OCI-LY1 (cell line): ENCODE data around the gene TLE7.

Experiments used
- H2AFZ ChIP-seq: fragments of 200-600 bp; sonication (generic), shearing (Covaris generic); 2 replicates; pipeline ENCODE4 v1.6.0; 2014; ENCODE audit warnings: antibody characterized with exemption, mild to moderate bottlenecking, low read length
- H3F3A ChIP-seq: fragments of 200-600 bp; sonication (generic), shearing (Covaris generic); 2 replicates; pipeline ENCODE4 v1.6.0; 2014; ENCODE audit warnings: mild to moderate bottlenecking, antibody characterized with exemption, low read length, moderate library complexity; ENCODE audit not compliant: insufficient read depth
- H3K27ac ChIP-seq: fragments of 200-600 bp; sonication (generic); 2 replicates; pipeline ENCODE4 v1.5.1; 2014; ENCODE audit warnings: low read length, mixed run types, mild to moderate bottlenecking, low read depth; ENCODE audit not compliant: poor library complexity, severe bottlenecking
- H3K27me3 ChIP-seq: fragments of 200-600 bp; sonication (generic); 2 replicates; pipeline ENCODE4 v1.6.0; 2014; ENCODE audit warnings: antibody characterized with exemption, mild to moderate bottlenecking, low read length, moderate library complexity; ENCODE audit not compliant: insufficient read depth
- H3K36me3 ChIP-seq: fragments of 200-600 bp; sonication (generic); 2 replicates; pipeline ENCODE4 v1.6.1; 2014; ENCODE audit warnings: mild to moderate bottlenecking, antibody characterized with exemption, low read length, moderate library complexity, mixed read lengths; ENCODE audit not compliant: insufficient read depth
- H3K4me1 ChIP-seq: fragments of 200-600 bp; sonication (generic); 2 replicates; pipeline ENCODE4 v1.5.1; 2014; ENCODE audit warnings: mild to moderate bottlenecking, low read length, moderate library complexity; ENCODE audit not compliant: insufficient read depth, severe bottlenecking
- H3K4me2 ChIP-seq: fragments of 200-600 bp; sonication (generic), shearing (Covaris generic); 2 replicates; pipeline ENCODE4 v1.6.1; 2014; ENCODE audit warnings: low read length
- H3K4me3 ChIP-seq: fragments of 200-600 bp; sonication (generic); 2 replicates; pipeline ENCODE4 v1.5.1; 2014; ENCODE audit warnings: low read length, low read depth, mild to moderate bottlenecking, mixed read lengths; ENCODE audit not compliant: poor library complexity, severe bottlenecking
- H3K79me2 ChIP-seq: fragments of 200-600 bp; shearing (Covaris generic); 2 replicates; pipeline ENCODE4 v1.6.1; 2016; ENCODE audit warnings: mixed run types, low read length, mixed read lengths; ENCODE audit not compliant: insufficient read depth
- H3K9ac ChIP-seq: fragments of 200-600 bp; sonication (generic), shearing (Covaris generic); 2 replicates; pipeline ENCODE4 v1.6.1; 2014; ENCODE audit warnings: mild to moderate bottlenecking, low read length, mixed read lengths
- H3K9me2 ChIP-seq: fragments of 200-600 bp; sonication (generic), shearing (Covaris generic); 2 replicates; pipeline ENCODE4 v1.6.1; 2014; ENCODE audit warnings: low read depth, mild to moderate bottlenecking, low read length, mixed read lengths
- H3K9me3 ChIP-seq: fragments of 200-600 bp; shearing (Covaris generic); 2 replicates; pipeline ENCODE4 v1.6.1; 2014; ENCODE audit warnings: low read length, mixed read lengths
- H4K20me1 ChIP-seq: fragments of 200-600 bp; sonication (generic), shearing (Covaris generic); 2 replicates; pipeline ENCODE4 v1.6.0; 2016; ENCODE audit warnings: mild to moderate bottlenecking, low read length; ENCODE audit not compliant: insufficient read depth
- EZH2 ChIP-seq: fragments of 200-600 bp; sonication (generic), shearing (Covaris generic); IDR thresholded peaks from 2 replicates; pipeline ENCODE4 v1.8.0; 2017; ENCODE audit warnings: borderline replicate concordance, mixed run types, mild to moderate bottlenecking, antibody characterized with exemption, low read length, moderate library complexity, mixed read lengths
- TF ChIP-seq, protein P1 (sequence below): fragments of 200-600 bp; sonication (generic), shearing (Covaris generic); IDR thresholded peaks from 2 replicates; pipeline ENCODE4 v1.5.1; 2017; ENCODE audit warnings: mild to moderate bottlenecking, antibody characterized with exemption, low read length, moderate library complexity, mixed read lengths

The TLE7 gene

DNA sequence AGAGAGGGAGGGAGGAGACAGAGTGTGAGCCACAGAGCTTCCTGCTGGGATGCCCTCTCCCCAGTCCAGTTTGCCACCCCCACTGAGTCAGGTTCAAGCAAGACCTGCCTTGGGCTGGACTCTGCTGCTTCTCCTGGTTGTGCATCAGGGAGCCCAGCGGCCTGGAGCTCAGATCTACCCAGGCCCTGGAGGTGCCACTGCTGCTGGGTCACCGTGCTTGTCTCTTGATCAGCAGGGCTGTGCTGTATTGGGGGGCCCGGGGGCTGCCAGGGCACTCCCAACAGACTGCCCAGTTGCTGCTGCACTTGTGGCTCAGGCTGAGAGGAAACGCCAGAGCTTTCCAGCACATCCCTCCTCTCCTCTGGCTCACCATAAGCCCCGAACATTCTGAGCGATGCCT is 8.9 kb downstream of the TLE7 start:
- Histone ChIP-seq H2AFZ (no peak overlapping the region), H3K36me3 (no peaks in the 10 kb centered on the region), H3K4me3 (no peak overlapping the region), H3K9ac (no peak overlapping the region), H3F3A (no peaks in the 10 kb centered on the region), H3K27me3 (no peaks in the 10 kb centered on the region; the same call in 1 of the 2 replicates), H3K4me1 (no peaks in the 10 kb centered on the region), H3K79me2 (no peaks in the 10 kb centered on the region), H3K27ac (no peak overlapping the region), H3K9me3 (no peaks in the 10 kb centered on the region), H3K9me2 (no peaks in the 10 kb centered on the region), H3K4me2 (no peak overlapping the region), H4K20me1 (no peaks in the 10 kb centered on the region)
- TF ChIP-seq EZH2: no peak
- TF ChIP-seq, protein P1, sequence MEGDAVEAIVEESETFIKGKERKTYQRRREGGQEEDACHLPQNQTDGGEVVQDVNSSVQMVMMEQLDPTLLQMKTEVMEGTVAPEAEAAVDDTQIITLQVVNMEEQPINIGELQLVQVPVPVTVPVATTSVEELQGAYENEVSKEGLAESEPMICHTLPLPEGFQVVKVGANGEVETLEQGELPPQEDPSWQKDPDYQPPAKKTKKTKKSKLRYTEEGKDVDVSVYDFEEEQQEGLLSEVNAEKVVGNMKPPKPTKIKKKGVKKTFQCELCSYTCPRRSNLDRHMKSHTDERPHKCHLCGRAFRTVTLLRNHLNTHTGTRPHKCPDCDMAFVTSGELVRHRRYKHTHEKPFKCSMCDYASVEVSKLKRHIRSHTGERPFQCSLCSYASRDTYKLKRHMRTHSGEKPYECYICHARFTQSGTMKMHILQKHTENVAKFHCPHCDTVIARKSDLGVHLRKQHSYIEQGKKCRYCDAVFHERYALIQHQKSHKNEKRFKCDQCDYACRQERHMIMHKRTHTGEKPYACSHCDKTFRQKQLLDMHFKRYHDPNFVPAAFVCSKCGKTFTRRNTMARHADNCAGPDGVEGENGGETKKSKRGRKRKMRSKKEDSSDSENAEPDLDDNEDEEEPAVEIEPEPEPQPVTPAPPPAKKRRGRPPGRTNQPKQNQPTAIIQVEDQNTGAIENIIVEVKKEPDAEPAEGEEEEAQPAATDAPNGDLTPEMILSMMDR: no peak

- Histone ChIP-seq H3K9me2 (no peaks in the 10 kb centered on the region), H3K27me3 (no peaks in the 10 kb centered on the region; the same call in 1 of the 2 replicates), H4K20me1 (no peaks in the 10 kb centered on the region), H3K36me3 (no peaks in the 10 kb centered on the region), H3K4me3 (no peak overlapping the region), H3F3A (no peaks in the 10 kb centered on the region), H3K27ac (no peak overlapping the region), H3K9ac (no peak overlapping the region), H3K4me1 (no peaks in the 10 kb centered on the region), H3K4me2 (no peak overlapping the region), H3K9me3 (no peaks in the 10 kb centered on the region), H2AFZ (no peak overlapping the region), H3K79me2 (no peaks in the 10 kb centered on the region)
- no peak for TF ChIP-seq EZH2
Measured at GRCh38 chr16:71431991-71432390, 9.9 kb downstream of the TLE7 start.

DNA sequence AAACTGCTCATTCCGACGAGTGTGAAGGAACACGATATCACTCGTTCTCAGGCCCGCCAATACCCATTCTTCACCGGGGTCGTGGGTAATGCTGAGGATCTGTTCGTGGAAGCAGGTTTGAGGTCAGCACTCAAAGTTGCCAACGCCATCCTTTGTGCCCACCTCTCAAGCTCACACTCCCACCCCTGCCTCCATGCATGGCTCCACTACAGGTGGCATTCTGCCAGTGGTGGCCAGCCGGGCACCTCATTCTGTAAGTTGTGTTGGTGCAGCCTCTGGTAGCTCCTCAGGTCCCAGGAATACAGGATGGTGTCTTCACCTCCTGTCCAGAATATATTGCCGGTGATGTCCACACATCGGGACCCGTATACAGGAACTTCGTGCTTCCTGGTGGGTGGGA is 10.7 kb downstream of the TLE7 start:
- Histone ChIP-seq H3K27ac (no peak overlapping the region), H3K79me2 (no peaks in the 10 kb centered on the region), H3K9me2 (no peaks in the 10 kb centered on the region)

DNA sequence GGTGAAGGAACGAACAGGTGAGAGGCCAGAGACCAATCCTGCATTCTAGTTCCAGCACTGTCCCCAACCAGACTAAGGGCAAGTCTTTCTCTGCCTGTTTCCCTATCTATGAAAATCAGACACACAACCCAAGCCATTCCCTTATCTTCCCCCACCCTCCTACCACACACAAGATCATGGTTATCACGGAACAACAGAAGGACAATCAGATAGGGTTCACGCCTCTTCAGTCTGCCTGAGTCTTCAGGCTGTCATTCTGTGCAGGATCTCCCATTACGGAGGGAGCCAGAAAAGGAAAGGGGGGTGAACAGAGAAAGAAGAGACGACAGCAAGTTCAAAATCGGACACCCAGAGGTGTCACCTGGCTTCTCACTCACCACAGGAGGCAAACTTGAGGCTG is 11.1 kb downstream of the TLE7 start:
- Histone ChIP-seq H3K4me3 (no peak overlapping the region), H3K4me1 (no peaks in the 10 kb centered on the region), H3K36me3 (no peaks in the 10 kb centered on the region), H3K9me3 (no peaks in the 10 kb centered on the region), H3K79me2 (no peaks in the 10 kb centered on the region), H3F3A (no peaks in the 10 kb centered on the region), H3K9me2 (no peaks in the 10 kb centered on the region), H3K27ac (no peak overlapping the region), H3K4me2 (no peak overlapping the region), H4K20me1 (no peaks in the 10 kb centered on the region), H3K27me3 (peaks cover 5% of the 10 kb centered on the region), H2AFZ (no peak overlapping the region), H3K9ac (no peak overlapping the region)
- TF ChIP-seq, protein P1: no peak

More for the DNA sequence above, 10.7 kb downstream of the TLE7 start:
- H3K4me3 ChIP-seq: no peak overlapping the region
- H2AFZ ChIP-seq: no peak overlapping the region
- TF ChIP-seq, protein P1: no peak
- TF ChIP-seq EZH2: no peak
- H3K9ac ChIP-seq: no peak overlapping the region
- no peaks in the 10 kb centered on the region for H3K36me3 ChIP-seq
- H3K27me3 ChIP-seq: peaks cover 3% of the 10 kb centered on the region
- no peaks in the 10 kb centered on the region for H3K4me1 ChIP-seq
- no peaks in the 10 kb centered on the region for H4K20me1 ChIP-seq
- H3K9me3 ChIP-seq: no peaks in the 10 kb centered on the region
- no peak overlapping the region for H3K4me2 ChIP-seq
- no peaks in the 10 kb centered on the region for H3F3A ChIP-seq
